Measurements from ENCODE around the gene NPPB.

The NPPB gene

DNA sequence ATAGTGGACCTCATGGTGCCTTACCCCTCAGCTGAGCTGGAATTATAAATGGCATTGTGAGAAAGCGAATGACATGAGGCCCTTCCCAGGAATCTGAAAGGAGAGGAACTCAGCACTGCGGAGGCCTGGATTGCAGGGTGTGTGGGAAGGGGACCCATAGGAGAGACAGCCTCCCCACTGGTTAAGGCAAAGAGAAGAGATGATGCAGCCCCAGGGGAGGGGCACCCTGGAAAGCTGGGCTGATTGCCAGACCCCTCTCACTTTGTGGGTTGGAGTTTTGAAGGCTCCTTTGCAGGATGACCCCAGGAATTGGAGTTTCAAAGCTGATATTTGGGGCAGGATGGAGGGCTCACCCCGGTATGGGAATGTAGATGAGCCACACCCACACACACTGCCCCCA, 2.0 kb downstream of the NPPB start:
- no peak for DNase-seq

DNA sequence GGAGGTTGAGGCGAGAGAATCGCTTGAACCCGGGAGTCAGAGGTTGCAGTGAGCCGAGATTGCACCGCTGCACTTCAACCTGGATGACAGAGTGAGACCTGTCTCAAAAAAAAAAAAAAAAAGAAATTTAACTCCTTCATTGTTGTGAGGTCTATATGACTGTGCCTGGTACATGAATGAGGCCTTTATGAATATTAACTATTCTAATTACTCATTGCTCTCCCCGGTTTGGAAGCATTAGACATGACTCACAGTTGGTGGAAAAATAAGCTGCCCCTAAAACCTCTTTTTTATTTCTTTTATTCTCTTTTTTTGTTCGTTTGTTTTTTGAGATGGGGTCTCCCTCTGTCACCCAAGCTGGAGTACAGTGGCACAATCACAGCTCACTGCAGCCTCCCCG, 3.3 kb downstream of the NPPB start:
- no peak for DNase-seq

DNA sequence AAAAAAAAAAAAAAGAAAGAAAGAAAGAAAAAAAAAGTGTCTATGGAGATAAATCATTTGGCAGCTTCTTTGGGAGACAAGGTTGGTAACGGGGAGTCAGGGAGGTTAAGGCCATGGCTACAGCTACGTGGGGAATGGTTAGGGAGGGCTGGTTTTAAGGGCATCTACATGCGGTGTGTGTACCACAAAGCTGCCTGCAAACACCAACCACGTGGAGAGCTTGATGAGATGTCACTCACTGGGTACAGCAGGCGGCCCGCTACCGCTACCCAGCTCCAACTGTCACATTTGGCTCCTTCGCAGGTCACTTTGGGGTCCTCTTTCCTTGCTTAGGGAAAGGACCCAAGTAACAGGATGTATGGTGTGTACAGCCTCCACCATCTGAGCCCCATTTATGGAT, 4.2 kb downstream of the NPPB start:
- DNase-seq: no peak

DNA sequence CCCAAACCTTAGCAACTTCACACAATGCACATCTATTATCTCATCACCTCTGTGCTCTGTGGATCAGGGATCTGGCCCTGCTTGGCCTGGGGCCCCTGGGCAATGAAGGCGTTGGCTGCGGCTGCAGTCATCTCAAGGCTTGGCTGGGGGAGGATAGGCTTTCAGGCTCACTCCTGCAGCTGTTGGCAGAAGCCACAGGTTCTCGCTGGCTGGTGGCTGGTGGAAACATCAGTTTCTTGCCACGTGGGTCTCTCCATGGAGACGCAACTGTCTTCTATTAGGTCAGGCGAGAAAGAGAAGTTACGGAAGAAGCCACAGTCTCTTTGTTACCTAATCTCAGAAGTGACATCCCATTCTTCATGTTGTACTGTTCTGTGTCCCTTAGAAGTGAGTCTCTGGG, 7.6 kb downstream of the NPPB start:
- no peak for DNase-seq

DNA sequence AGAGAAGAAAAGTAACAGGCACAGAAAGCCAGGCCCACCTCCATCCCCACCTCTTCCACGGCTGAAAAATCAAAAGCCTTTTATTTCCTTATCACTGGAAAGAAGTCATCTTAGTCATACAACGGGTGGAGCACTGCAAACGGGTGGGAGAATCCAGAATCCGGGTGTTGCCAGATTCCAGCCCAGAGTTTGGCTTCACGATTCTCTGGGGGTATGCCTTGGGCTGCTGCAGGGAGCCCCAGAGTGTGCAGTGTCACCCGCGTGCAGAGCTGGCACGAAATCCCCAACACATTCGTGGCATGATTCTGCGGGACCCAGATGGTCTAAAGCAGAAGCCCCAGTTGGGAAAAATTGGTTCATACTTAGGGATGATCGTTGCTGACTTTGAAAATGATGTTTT, 8.6 kb downstream of the NPPB start:
- no peak for DNase-seq

DNA sequence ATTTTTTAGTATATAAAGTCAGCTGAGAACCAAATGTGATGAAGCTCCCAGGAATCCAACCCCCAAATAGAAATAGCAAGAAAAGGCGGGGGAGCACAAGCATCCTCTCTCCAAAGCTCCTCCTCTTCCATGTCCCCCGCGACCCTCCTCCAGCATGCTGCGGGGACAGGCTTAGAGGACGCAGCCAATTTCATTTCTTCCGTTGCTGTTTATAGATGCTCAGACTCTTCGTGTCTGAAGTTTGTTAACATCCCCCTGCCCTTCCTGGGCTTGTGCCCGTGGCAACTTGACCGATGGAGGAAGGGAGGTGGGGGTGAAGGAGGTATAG, 10.4 kb downstream of the NPPB start:
- no peak for DNase-seq

DNA sequence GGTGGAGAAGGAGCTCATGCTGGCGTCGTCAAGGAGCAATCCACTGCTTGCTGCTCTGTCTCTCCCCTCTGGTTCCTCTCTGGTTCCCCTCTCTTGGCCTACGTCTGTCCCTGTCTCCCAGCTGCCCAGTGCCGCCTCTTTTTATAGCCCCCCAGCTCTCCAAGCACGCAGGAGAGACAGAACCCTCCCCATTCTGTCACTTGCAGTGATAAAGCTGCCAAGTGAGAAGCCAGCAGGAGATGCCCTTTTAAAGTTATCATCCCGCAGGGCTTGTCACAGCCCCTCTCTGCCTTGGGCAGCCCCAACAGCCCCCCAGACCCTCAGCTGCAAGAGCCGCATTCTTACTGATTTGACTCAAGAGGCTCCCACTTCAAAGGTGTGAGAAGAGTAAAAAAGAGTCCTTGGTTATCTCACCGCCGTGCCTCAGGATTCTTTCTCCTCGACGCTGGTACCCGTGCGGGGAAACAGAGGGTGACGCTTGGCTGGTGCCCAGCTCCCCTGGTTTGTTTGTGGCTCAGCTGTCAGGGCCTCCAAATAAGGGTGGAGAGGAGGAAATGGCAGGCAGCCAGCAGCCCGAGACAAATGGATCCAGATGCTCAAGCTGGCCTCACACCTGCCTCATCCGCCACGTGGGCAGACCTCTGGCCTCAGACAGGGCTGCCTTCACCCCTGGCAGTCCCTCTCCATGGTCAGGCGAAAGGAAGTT, 10.9 kb downstream of the NPPB start, which contains the start of gene NPPA:
Gene NPPA, minus strand, starts transcription at position 117 of the 706 bp plus-strand sequence. Its CDS starts 99 bp downstream, at position 18.
- no peak for DNase-seq

DNA sequence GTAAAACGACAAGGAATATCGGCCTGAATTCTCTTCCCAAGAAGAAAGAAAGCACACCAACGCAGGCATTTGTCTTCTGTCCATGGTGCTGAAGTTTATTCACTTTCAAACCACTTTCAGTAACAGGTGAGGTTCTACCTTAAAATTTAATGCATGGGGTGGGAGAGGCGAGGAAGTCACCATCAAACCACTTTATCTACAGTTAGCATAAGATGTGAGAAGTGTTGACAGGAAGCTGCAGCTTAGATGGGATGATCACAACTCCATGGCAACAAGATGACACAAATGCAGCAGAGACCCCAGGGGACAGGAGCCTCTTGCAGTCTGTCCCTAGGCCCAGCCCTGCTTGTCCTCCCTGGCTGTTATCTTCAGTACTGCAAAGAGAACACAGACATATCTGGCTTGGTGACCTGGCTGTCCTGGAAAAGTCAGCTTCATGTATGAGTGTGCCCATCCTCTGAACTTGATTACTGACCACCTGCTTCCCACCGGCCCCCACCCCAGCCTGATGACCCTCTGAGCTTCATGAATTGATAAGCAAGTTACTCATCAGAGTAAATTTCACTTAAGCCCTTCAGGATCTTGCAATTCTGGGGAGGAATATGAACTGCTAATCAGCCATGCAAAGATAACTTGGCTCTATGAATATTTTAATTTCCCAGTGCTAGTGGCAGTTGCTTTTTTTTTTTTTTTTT, 13.0 kb downstream of the NPPB start:
- no peak for DNase-seq

DNA sequence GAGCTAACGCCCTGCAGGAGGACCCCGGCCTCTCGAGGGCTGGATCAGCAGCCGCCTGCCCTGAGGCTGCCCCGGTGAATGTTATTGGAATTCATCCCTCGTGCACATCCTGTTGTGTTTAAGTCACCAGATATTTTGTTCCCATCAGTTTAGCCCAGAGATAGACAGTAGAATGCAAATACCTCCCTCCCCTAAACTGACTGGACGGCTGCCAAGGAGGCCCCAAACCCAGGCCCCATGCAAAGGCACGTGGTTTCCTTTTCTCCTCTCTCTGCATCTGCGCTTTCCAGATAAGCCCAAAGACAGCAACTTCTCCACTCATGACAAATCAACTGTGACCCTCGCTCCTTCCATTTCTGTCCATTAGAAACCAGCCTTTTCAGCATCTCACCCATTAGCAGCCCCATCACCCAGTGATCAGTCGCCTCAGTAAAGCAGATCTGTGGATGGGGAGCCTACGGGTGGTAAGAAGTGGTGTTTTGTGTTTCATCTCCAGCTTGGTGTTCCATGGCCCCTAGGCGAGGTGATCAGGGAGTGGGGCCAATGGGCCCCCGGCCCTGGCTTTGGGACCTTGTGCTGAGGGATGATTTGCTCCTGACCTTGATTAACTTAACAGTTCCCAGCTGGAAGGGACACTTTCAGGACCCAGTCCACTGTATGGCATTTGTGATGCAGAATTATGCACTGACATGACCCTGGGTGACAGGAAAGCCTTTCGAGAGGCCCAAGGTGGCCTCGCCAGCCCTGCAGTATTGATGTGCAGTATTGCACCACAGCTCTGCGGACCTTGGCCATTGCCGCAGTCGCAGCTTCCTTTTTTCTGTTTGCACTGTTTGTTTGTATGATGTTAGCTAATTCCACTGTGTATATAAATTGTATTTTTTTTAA, 16.3 kb downstream of the NPPB start:
- no peak for DNase-seq

DNA sequence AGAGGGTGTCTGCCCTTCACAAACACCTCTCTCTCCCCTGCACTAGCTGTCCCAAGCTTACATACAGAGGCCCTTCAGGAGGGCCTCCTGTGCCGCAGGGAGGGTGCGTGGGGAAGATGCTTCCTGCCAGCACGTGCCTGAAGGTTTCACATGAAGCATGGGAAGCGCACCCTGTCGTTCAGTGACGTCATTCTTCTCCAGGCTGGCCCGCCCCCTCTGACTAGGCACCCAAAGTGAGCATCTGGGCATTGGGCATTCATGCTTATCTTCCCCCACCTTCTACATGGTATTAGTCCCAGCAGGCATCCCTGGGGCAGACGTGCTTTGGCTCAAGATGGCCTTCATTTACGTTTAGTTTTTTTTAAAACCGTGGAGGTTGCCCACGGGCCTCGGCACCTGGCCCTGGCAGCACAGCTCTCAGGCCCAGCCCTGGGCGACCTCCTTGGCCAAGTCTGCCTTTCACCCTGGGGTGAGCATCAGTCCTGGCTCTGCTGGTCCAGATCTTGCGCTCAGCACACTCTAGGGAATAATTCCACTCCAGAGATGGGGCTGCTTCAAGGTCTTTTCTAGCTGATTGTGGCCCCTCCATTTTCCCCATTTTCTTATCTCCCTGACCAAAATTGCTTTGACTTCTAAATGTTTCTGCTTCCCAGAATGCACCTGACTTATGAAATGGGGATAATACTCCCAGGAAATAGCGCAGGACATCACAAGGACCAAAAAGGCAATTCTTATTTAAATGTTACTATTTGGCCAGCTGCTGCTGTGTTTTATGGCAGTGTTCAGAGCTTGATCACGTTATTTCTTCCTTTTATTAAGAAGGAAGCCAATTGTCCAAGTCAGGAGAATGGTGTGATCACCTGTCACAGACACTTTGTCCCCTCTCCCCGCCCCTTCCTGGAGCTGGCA, 17.2 kb downstream of the NPPB start:
- no peak for DNase-seq

DNA sequence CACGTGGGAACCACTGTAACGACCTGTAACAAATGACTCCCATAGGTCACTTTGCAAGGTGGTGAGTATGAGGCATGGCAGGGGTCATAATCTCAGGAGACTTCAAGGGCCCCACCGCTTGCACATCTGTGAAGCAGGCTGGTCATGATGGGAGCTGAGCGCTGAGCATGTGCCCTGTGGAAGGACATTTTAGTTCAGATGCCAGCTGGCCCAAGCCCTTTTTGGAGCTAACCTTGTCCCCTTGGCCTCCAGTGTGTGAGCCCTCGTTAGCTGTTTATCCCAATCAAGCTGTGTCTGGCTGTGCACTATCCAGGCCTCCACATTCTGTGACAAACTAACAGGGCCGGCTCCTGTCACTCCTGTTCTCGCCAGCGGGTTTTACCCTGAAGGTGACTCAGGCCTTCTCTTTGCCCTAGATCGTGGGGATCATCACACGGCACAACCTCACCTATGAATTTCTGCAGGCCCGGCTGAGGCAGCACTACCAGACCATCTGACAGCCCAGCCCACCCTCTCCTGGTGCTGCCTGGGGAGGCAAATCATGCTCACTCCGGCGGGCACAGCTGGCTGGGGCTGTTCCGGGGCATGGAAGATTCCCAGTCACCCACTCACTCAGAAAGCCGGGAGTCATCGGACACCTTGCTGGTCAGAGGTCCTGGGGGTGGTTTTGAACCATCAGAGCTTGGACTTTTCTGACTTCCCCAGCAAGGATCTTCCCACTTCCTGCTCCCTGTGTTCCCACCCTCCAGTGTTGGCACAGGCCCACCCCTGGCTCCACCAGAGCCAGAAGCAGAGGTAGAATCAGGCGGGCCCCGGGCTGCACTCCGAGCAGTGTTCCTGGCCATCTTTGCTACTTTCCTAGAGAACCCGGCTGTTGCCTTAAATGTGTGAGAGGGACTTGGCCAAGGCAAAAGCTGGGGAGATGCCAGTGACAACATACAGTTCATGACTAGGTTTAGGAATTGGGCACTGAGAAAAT, 18.7 kb downstream of the NPPB start:
- no peak for DNase-seq

DNA sequence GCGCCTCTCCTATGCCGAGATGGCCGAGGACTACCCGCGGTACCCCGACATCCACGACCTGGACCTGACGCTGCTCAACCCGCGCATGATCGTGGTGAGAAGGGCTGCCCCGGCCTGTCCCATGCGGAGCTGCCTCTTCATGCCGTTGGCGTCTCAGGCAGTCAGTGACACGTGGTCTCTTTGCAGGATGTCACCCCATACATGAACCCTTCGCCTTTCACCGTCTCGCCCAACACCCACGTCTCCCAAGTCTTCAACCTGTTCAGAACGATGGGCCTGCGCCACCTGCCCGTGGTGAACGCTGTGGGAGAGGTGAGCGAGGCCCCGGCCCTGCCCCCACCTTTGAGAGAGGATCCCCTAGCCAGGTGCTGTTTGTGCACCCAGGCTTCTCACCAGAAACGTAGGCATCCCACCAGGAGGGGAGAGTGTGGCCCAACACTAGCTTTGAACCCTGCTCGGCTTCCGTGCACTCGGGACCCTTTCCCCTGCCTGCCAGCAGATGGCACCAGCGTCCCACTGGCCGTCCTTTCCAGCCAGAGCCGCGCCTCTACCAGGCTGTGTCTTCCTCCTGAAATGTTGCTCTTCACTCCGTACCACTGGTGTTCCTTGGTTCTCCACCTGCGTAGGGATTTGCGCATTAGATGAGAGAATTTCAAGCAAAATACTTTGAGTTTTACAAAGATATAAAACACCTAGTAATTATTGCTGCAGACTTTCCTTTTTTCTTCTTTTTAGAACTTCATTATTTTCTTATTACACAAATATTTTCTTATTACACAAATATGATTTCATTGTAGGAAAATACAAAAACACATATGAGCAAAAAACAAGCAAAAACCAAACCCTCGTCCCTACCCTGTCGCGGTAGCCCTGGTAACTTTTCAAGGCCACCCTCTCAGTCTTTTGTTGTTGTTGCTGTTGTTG, 20.1 kb downstream of the NPPB start:
- peak; percentile 69 for DNase-seq

DNA sequence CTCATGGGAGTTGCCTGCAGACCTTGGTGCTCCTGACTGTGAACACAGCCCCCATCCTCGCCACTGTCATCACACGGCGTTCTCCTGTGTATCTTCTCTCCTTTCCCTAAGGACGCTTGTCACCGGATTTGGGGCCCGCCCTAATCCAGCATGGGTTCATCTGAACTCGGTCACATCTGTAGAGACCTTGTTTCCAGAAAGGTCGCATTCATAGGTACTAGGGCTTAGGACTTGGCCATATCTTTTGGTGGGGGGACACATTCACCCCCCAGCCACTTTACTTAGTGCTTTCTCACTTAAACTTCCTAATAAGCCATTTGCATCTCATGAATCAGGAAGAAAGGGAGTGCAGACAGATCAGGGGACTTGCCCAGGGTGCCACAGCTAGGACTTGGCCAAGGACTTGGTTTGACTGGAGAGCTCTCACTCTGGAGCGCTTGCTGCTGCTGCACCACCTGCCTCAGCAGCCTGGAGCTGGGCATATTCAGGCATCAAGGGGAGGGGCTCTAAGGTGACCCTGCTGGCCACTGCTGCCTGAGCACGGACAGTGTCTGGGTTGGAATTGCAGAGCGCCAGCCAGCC, 20.9 kb downstream of the NPPB start:
- DNase-seq: no peak

DNA sequence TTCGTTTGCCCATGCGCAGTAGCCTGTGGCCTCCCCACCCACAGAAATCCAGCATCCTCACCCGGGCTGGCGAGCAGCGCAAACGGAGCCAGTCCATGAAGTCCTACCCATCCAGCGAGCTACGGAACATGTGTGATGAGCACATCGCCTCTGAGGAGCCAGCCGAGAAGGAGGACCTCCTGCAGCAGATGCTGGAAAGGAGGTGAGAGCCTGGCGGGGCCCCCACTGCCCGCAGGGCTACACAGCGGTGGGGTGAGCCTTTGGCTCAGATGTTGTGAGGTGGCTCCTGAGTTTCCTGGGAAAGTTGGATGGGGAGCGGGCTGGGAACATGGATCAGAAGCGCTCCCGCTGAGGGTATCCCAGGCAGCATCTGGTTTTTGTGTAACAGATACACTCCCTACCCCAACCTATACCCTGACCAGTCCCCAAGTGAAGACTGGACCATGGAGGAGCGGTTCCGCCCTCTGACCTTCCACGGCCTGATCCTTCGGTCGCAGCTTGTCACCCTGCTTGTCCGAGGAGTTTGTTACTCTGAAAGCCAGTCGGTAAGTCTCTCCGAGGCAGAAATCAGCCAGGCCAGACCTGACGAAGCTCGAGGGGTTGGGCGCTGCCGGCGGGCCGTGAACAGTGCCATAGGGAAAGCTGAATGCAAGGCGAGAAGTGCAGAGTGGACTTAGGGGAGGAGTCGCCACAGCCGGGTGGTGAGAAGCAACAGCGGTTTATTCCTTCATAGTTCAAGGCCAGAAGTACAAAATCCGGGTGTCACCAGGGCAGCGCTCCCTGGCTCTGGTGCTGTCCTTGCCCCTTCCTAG, 21.6 kb downstream of the NPPB start:
- DNase-seq: no peak

DNA sequence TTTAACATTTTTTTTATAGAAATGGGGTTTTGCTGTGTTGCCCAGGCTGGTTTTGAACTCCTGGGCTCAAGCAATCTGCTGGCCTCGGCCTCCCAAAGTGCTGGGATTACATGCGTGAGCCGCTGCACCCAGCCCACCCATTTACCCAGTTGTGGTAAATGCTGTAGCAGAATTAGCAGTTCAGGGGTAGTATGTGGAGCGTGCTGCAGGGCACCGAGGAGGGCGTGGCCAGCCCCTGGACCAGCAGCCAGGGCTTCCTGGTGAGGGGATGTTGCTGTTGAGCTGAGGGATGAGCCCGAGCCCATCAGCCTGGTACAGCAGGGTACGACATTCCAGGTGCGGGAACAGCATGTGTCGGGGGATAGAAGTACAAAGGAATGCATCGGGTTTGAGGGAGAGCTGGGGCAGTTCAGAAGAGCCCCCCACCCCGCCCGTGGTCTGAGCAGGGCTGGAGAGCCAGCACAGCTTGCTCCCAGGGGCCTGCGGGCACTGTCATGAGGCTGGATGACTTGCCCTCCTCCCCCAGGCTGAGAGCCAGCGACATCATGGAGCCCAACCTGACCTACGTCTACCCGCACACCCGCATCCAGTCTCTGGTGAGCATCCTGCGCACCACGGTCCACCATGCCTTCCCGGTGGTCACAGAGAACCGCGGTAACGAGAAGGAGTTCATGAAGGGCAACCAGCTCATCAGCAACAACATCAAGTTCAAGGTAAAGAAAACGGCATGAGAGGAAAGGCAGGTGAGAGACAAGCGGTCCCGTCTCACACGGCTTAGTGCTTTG, 23.1 kb downstream of the NPPB start:
- DNase-seq: no peak

DNA sequence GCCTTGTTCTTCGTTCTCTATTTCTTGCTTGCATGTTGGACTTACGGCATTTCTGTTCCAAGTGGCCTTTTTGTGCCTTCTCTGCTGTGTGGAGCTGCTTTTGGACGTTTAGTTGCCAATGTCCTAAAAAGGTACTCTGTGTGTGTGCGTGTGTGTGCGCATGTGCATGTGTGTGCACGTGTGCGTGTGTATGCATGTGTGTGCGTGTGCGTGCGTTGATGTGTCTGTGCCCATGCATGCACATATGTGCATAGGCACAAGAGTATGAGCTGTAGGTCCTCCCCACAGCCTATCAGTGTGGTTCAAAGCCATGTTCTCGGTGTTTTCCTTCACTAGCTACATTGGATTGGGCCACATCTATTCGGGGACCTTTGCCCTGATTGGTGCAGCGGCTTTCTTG, 24.8 kb downstream of the NPPB start:
- no peak for DNase-seq

DNA sequence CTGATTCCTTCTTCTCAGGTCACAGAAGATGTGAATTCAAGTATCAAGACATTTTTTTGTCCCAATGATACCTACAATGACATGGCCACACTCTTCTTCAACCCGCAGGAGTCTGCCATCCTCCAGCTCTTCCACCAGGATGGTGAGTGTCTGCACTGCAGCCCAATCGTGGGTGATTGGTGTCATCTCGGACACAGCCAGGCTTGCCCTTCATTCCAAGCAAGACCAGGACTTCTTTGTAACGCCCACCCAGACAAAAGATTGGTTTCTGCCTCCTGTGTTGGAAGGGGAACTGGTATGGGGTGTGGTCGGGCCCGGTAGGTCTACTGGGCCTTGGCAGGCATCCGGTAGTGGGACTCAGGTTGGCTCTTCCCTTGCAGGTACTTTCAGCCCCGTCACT, 25.2 kb downstream of the NPPB start:
- no peak for DNase-seq
